Panc1 (cell line): ENCODE results near the gene CHP2. TPM values are rescaled to one million over a fixed set of nuclear protein-coding genes. Genes with fewer than 3 reads are reported as not detected.

Experiments used
- ATAC-seq: fragments of 200-7000 bp; cut with Tn5 transposase; 2 replicates; pipeline ENCODE4 v1.9.1; 2020; ENCODE audit warnings: mild to moderate bottlenecking, moderate library complexity
- BruUV-seq: library from RNA; stranded (reverse); fragments of 400-500 nt; replicated peaks from 2 replicates; lab custom pipeline; 2021; lab: Mats Ljungman, UMichigan
- CTCF ChIA-PET: fragments of 300-600 bp; sonication (Branson Sonifier 250); formaldehyde crosslinking; loops from one replicate; lab custom pipeline; 2022; ENCODE audit warnings: antibody characterized with exemption; lab: Charles Lee
- POLR2A ChIA-PET: fragments of 300-600 bp; sonication (Branson Sonifier 250); formaldehyde crosslinking; loops from one replicate; lab custom pipeline; 2022; ENCODE audit warnings: antibody characterized with exemption; lab: Charles Lee
- DNase-seq: peaks from one replicate; pipeline ENCODE4 v3.0.0-alpha.2; 2010; ENCODE audit warnings: low read depth, low spot score
- H3K27ac ChIP-seq: 2 replicates; pipeline ENCODE4 v1.5.1; 2011; ENCODE audit warnings: mild to moderate bottlenecking, low read length, inconsistent platforms
- H3K27me3 ChIP-seq: fragments of 200-500 bp; sonication (Bioruptor generic); 2 replicates; pipeline ENCODE4 v1.6.0; 2014; ENCODE audit warnings: low read length, inconsistent platforms; ENCODE audit not compliant: control insufficient read depth, insufficient read depth
- H3K36me3 ChIP-seq: fragments of 200-500 bp; sonication (Bioruptor generic); 2 replicates; pipeline ENCODE4 v1.5.1; 2014; ENCODE audit warnings: inconsistent platforms, mild to moderate bottlenecking, low read length, moderate library complexity; ENCODE audit not compliant: control insufficient read depth, insufficient read depth
- H3K4me1 ChIP-seq: 2 replicates; pipeline ENCODE4 v1.5.1; 2011; ENCODE audit warnings: inconsistent platforms, mild to moderate bottlenecking, low read length, moderate library complexity; ENCODE audit not compliant: control insufficient read depth, insufficient read depth
- H3K4me3 ChIP-seq, 2 experiments: 2 replicates each; pipeline ENCODE4 v1.5.1; 2011 to 2012; ENCODE audit warnings: low read depth in 2 of 2, low read length in 2 of 2, mild to moderate bottlenecking in 2 of 2, inconsistent platforms in 1 of 2, moderate library complexity in 1 of 2
- H3K9me3 ChIP-seq: fragments of 200-500 bp; sonication (Bioruptor generic); 2 replicates; pipeline ENCODE4 v1.5.1; 2014; ENCODE audit warnings: low read depth, mild to moderate bottlenecking, inconsistent platforms, low read length, moderate library complexity; ENCODE audit not compliant: control insufficient read depth, insufficient read depth
- CTCF ChIP-seq: fragments of 450-650 bp; IDR thresholded peaks from 2 replicates; pipeline ENCODE4 v1.5.1; 2017; ENCODE audit warnings: mild to moderate bottlenecking
- POLR2AphosphoS5 ChIP-seq: IDR thresholded peaks from 2 replicates; pipeline ENCODE4 v1.6.1; 2012; ENCODE audit warnings: mild to moderate bottlenecking, low read depth, low read length, moderate library complexity
- REST ChIP-seq, 2 experiments: IDR thresholded peaks; 2 replicates each; pipeline ENCODE4 v1.6.1; 2011 to 2012; ENCODE audit warnings: low read depth in 2 of 2, control low read depth in 1 of 2, low read length in 1 of 2, mild to moderate bottlenecking in 1 of 2, moderate library complexity in 1 of 2; ENCODE audit not compliant: insufficient read depth in 1 of 2
- SIN3A ChIP-seq: IDR thresholded peaks from 2 replicates; pipeline ENCODE4 v1.6.1; 2012; ENCODE audit warnings: low read depth, mild to moderate bottlenecking, low read length, moderate library complexity, borderline replicate concordance; ENCODE audit not compliant: insufficient read depth
- TCF7L2 ChIP-seq: IDR thresholded peaks from 2 replicates; pipeline ENCODE4 v1.6.1; 2011; ENCODE audit warnings: mild to moderate bottlenecking, low read depth, low read length, inconsistent platforms
- in situ Hi-C: cut with HindIII; loops from 2 replicates; pipeline ENCODE4 v1.10.0; 2016; ENCODE audit warnings: low sequenced_read_pairs, low pct_unique_long_range_greater_than_20kb
- intact Hi-C: fragments of 100-400 bp; cut with micrococcal nuclease; formaldehyde crosslinking; loops from one replicate; pipeline ENCODE4 v1.10.0; 2022; ENCODE audit not compliant: unreplicated experiment
- total RNA-seq: library from RNA; stranded (reverse); gene quantifications from one replicate; pipeline ENCODE4 v1.2.1, GENCODE V29; 2021; ENCODE audit not compliant: unreplicated experiment

The CHP2 gene
- total RNA-seq, 1 experiment from 2014 or later: not detected

GRCh38 chr16:23757937-23758619 lies 3.3 kb downstream of the CHP2 start:
- Histone ChIP-seq H3K9me3 (no peaks in the 10 kb centered on the region), H3K36me3 (no peaks in the 10 kb centered on the region), H3K27me3 (peaks cover 12% of the 10 kb centered on the region), H3K27ac (no peak overlapping the region), H3K4me3 (no peak overlapping the region), H3K4me1 (peaks cover 3% of the 10 kb centered on the region; the same call in 1 of the 2 replicates)
- no TSS peak for BruUV-seq
- intact Hi-C loops: no loop called here
- no peak for TF ChIP-seq CTCF
- TF ChIP-seq TCF7L2: no peak
- no peak for TF ChIP-seq SIN3A
- no peak for TF ChIP-seq REST (IDR thresholded peaks at IDR 0.05; ENCODE audit: insufficient read depth in 1 of 2, low read depth in 2 of 2, low read length in 1 of 2)
- TF ChIP-seq POLR2AphosphoS5: no peak
- no peak for ATAC-seq
- POLR2A ChIA-PET: no interaction called here
- DNase-seq: no peak
- CTCF ChIA-PET: no interaction called here
- in situ Hi-C loops: no loop called here

- POLR2A ChIA-PET: interaction anchor here (0.6 kb wide), 1 partner anchor 761 kb away, joined by 10 read pairs; no protein-coding TSS in a partner anchor
- intact Hi-C loops: no loop called here
- no peak for ATAC-seq
- no peaks in the 10 kb centered on the region for H3K36me3 ChIP-seq
- no peaks in the 10 kb centered on the region for H3K4me1 ChIP-seq
- no peak for DNase-seq
- TF ChIP-seq TCF7L2: no peak
- no peak for TF ChIP-seq POLR2AphosphoS5
- no peak for TF ChIP-seq SIN3A
- TF ChIP-seq REST (IDR thresholded peaks at IDR 0.05; ENCODE audit: insufficient read depth in 1 of 2, low read depth in 2 of 2, low read length in 1 of 2): no peak
- in situ Hi-C loops: no loop called here
- H3K9me3 ChIP-seq: no peaks in the 10 kb centered on the region
- CTCF ChIA-PET: no interaction called here
- H3K27me3 ChIP-seq: no peaks in the 10 kb centered on the region
- BruUV-seq: no TSS peak
- no peak overlapping the region for H3K4me3 ChIP-seq
- H3K27ac ChIP-seq: no peak overlapping the region
Observed at GRCh38 chr16:23765933-23766332, 11.1 kb downstream of the CHP2 start.
